HFF-Myc (cell line): ENCODE data around the gene SPG11.

Experiments used
- DNase-seq: peaks from one replicate; pipeline ENCODE4 v3.0.0-alpha.2; 2011; ENCODE audit warnings: low read depth; ENCODE audit errors: extremely low read depth
- H3K4me3 ChIP-seq: replicated peaks from 2 replicates; pipeline ENCODE4 v1.5.1; 2011; ENCODE audit warnings: low read depth, mild to moderate bottlenecking, control low read depth, low read length
- TF ChIP-seq, protein P1 (sequence below): IDR thresholded peaks from 2 replicates; pipeline ENCODE4 v1.5.1; 2012; ENCODE audit warnings: mild to moderate bottlenecking, low read depth, low read length, control low read depth; ENCODE audit errors: missing control alignments

SPG11 gene

DNA sequence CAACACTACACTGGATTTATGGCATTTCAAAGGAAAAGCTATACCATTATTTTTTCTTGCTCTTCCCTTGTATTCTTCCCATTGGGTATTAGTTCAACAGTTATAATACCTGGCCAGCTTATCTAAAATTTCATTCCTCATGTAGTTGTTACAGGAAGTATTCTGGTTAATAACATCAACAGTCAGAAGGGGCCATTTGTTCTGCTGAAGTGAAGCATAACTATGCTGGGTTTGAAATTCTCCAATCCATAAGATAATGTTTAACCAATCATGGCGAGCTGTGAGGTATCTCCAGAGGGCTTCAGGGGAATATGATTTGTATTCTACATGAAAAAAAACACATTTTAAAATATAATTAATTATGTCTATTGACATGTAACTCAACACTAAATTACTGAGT lies 43.4 kb downstream of the SPG11 start:
- DNase-seq = no peak
- no peak overlapping the region for H3K4me3 ChIP-seq
- TF ChIP-seq, protein P1, sequence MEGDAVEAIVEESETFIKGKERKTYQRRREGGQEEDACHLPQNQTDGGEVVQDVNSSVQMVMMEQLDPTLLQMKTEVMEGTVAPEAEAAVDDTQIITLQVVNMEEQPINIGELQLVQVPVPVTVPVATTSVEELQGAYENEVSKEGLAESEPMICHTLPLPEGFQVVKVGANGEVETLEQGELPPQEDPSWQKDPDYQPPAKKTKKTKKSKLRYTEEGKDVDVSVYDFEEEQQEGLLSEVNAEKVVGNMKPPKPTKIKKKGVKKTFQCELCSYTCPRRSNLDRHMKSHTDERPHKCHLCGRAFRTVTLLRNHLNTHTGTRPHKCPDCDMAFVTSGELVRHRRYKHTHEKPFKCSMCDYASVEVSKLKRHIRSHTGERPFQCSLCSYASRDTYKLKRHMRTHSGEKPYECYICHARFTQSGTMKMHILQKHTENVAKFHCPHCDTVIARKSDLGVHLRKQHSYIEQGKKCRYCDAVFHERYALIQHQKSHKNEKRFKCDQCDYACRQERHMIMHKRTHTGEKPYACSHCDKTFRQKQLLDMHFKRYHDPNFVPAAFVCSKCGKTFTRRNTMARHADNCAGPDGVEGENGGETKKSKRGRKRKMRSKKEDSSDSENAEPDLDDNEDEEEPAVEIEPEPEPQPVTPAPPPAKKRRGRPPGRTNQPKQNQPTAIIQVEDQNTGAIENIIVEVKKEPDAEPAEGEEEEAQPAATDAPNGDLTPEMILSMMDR = no peak

DNA sequence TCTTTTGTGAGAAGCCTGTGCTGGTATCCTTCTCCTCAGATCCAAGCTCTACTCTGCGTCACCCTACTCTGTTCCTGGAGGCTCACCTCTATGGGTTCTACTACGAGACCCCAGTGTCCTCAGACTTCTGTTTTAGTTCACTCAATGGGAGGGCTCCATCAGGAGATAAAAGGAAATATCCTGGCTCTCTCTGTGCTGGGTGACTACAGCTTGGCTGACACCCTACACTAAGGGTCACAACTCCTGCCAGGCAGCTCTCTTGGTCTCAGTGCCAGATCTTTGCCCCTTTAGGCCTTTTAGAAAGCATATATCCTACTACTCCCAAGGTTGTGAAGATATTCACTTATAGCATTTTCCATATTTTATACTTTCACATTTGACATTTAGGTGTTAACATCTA lies 46.5 kb downstream of the SPG11 start:
- TF ChIP-seq, protein P1 = no peak
- DNase-seq = no peak
- H3K4me3 ChIP-seq = no peak overlapping the region

DNA sequence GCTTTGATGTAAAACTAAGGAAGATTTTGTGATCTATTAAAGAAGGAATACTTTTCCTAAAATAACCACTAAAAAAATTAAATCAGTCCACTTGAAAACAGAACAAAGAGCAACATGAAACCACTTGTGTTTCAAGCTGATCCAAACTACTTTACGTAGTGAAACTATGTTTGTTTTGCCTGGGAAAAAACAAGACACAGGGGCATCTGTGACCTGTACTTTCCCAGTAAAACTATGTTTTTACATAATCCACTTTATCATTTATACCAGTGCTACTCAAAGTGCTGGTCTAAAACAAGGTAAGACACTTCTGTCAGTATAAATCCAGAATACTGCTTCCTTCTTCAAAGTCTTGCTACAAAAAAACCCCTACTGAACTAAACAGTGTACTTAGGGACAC lies 56.7 kb downstream of the SPG11 start:
- no peak overlapping the region for H3K4me3 ChIP-seq
- TF ChIP-seq, protein P1 = no peak
- no peak for DNase-seq

DNA sequence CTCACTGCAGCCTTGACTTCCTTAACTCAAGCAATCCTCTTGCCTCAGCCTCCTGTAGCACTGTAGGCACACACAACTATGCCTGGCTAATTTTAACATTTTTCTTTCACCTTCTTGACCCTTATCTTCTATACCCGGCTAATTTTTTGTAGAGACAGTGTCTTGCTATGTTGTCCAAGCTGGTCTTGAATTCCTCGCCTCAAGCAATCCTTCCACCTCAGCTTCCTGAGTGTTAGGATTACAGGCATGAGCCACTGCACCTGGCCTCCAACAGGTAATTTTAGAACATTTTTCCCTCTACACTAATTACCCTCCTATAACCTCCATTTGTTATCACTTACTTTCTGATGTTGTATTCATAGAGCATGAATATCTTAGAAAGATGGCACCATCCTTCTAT lies 60.3 kb downstream of the SPG11 start:
- no peak overlapping the region for H3K4me3 ChIP-seq
- TF ChIP-seq, protein P1 = no peak
- DNase-seq = no peak

DNA sequence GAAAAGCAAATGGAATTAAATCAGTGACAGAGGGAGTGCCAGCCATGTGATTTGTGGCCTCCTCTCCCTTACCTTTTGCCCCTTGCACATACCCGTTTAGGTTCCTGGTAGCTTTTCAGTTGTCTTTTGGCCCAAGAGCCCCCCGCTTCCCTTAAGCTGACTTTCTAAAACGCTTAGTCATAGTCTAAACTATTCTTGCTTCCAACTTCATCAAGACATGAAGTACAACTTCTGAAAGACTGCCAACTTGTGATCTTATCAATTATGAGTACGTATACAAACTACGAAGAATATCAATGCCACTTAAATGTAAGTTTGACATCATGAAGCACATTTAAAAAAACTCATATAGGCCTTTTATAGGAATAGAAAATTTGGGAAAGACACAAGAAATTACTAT lies 64.6 kb downstream of the SPG11 start:
- no peak overlapping the region for H3K4me3 ChIP-seq
- TF ChIP-seq, protein P1 = no peak
- DNase-seq = no peak

DNA sequence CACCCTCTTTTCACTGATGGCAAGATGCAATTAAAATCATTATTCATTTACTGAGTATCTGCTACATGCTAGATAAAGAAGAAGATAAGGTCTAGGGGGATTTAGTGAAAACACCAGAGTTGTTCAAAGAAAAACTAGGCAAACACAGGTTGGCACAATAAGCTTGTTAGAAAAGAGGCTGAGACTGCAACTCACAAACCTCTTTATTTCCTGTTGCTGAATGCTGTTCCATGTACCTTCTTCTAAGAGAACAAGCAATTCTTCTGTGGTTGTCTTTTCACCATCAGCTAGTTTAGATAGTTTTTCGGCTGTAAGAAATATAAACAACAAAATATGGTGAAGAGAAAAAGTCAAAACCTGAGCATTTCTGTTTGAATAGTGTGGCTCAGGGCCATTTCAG lies 65.4 kb downstream of the SPG11 start:
- no peak overlapping the region for H3K4me3 ChIP-seq
- TF ChIP-seq, protein P1 = no peak
- DNase-seq = no peak

DNA sequence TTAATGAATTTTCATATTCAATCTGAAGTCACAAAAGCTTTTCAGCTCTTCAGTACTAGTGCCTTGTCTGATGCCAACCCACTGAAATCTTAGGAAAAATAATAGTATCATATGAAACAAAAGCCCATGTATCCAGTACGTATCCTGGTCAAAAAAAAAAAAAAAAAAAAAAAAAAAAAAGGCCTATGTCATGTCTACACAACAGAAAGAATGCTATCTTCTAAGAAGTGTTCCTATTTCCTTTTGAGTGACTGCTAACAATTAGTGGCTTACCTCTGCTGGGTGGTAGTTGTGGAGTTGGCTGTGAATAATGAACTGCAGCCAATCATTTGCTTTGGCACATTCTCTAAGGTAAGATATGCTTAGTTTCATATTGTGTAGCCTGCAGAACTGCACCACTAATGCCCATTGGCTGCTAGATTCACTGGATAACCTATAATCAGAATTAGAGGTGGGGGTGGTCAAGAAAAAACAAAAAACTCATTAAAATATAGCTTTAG lies 66.9 kb downstream of the SPG11 start:
- DNase-seq = no peak
- TF ChIP-seq, protein P1 = no peak
- no peak overlapping the region for H3K4me3 ChIP-seq
